PC-9 (cell line): Measurements from ENCODE around the gene CELF4. TPM values are rescaled to one million over a fixed set of nuclear protein-coding genes. Genes with fewer than 3 reads are reported as not detected.

Source experiments
- BruUV-seq: library from RNA; stranded (reverse); fragments of 400-500 nt; replicated peaks from 2 replicates; lab custom pipeline; 2021; lab: Mats Ljungman, UMichigan
- CTCF ChIA-PET: fragments of 300-600 bp; sonication (Branson Sonifier 250); formaldehyde crosslinking; loops from one replicate; lab custom pipeline; 2022; ENCODE audit warnings: antibody characterized with exemption; lab: Charles Lee
- POLR2A ChIA-PET: fragments of 300-600 bp; sonication (Branson Sonifier 250); formaldehyde crosslinking; loops from one replicate; lab custom pipeline; 2022; ENCODE audit warnings: antibody characterized with exemption; ENCODE audit not compliant: unreplicated experiment; lab: Charles Lee
- DNase-seq, 2 experiments: peaks; one replicate each; pipeline versions ENCODE4 v3.0.0 to v3.0.0-alpha.2; 2015 to 2022; ENCODE audit warnings: mixed read lengths in 1 of 2
- H2AFZ ChIP-seq: fragments of 200-600 bp; sonication (generic); 2 replicates; pipeline ENCODE4 v1.8.1; 2017; ENCODE audit warnings: antibody characterized with exemption
- H3F3A ChIP-seq: fragments of 200-600 bp; sonication (generic); 2 replicates; pipeline ENCODE4 v1.8.1; 2017; ENCODE audit warnings: antibody characterized with exemption, mild to moderate bottlenecking, low read depth; ENCODE audit not compliant: insufficient read depth
- H3K27ac ChIP-seq: fragments of 200-600 bp; sonication (generic); 2 replicates; pipeline ENCODE4 v1.6.1; 2016; ENCODE audit warnings: mixed run types
- H3K27me3 ChIP-seq: fragments of 200-600 bp; sonication (generic); 2 replicates; pipeline ENCODE4 v1.6.1; 2016; ENCODE audit warnings: low read depth, mixed run types; ENCODE audit not compliant: insufficient read depth
- H3K36me3 ChIP-seq: fragments of 200-600 bp; sonication (generic); 2 replicates; pipeline ENCODE4 v1.6.1; 2016; ENCODE audit warnings: low read depth, mixed run types
- H3K4me1 ChIP-seq: fragments of 200-600 bp; sonication (generic); replicated peaks from 2 replicates; pipeline ENCODE4 v1.6.1; 2016; ENCODE audit warnings: mixed run types; ENCODE audit not compliant: insufficient read depth
- H3K4me2 ChIP-seq: fragments of 200-600 bp; sonication (generic); 2 replicates; pipeline ENCODE4 v1.6.1; 2017; ENCODE audit warnings: mixed run types
- H3K4me3 ChIP-seq: fragments of 200-600 bp; sonication (generic); 2 replicates; pipeline ENCODE4 v1.6.1; 2016; ENCODE audit warnings: mixed run types
- H3K79me2 ChIP-seq: fragments of 200-600 bp; sonication (generic); 2 replicates; pipeline ENCODE4 v1.6.1; 2017; ENCODE audit warnings: low read depth, mixed run types
- H3K9me2 ChIP-seq: fragments of 200-600 bp; sonication (generic); 2 replicates; pipeline ENCODE4 v1.8.1; 2017; ENCODE audit warnings: mild to moderate bottlenecking; ENCODE audit not compliant: insufficient read depth
- H3K9me3 ChIP-seq: fragments of 200-600 bp; sonication (generic); 2 replicates; pipeline ENCODE4 v1.8.1; 2016; ENCODE audit warnings: low read depth; ENCODE audit not compliant: insufficient read depth
- H4K20me1 ChIP-seq: fragments of 200-600 bp; sonication (generic); 2 replicates; pipeline ENCODE4 v1.8.1; 2017; ENCODE audit not compliant: insufficient read depth
- EZH2 ChIP-seq: fragments of 200-600 bp; sonication (generic); IDR thresholded peaks from 2 replicates; pipeline ENCODE4 v1.8.0; 2017; ENCODE audit warnings: antibody characterized with exemption, low read depth
- intact Hi-C: fragments of 100-400 bp; cut with micrococcal nuclease; formaldehyde crosslinking; loops from one replicate; pipeline ENCODE4 v1.10.0; 2022; ENCODE audit not compliant: unreplicated experiment
- total RNA-seq: library from RNA; stranded (reverse); gene quantifications from 2 replicates; pipeline ENCODE4 v1.2.3, GENCODE V29; 2021
- TF ChIP-seq, protein P1 (sequence below): fragments of 200-600 bp; sonication (generic); conservative IDR thresholded peaks from 2 replicates; pipeline ENCODE4 v1.6.1; 2017; ENCODE audit warnings: mixed run types, antibody characterized with exemption, mild to moderate bottlenecking, moderate library complexity

CELF4 gene
- total RNA-seq, 1 experiment from 2014 or later, result 1.2 TPM

DNA sequence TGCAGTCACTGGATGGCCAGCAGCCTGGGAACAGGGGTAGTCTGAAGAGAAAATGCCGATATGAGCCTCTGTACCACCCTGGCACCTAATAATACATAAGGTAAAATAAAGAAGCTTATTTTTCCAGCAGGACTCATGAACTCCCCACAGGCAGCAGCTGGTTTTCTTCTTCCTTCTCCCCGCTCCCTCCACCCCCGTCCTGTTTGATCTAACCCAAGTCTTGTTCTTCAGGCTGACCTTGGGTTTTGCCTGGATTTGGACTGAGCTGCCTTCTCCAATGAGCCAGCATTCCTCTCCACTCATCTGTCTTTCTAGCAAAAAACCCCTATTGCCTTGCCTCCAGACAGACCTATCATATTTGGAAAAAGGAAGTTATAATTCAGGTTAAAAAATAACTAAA lies 111.8 kb downstream of the CELF4 start:
- Histone ChIP-seq H3K9me2 (no peaks in the 10 kb centered on the region), H3K4me1 (no peaks in the 10 kb centered on the region), H3K36me3 (no peaks in the 10 kb centered on the region), H3K79me2 (no peaks in the 10 kb centered on the region), H3K4me3 (no peak overlapping the region), H4K20me1 (no peaks in the 10 kb centered on the region), H3K27me3 (peaks cover 6% of the 10 kb centered on the region; the same call in 1 of the 2 replicates), H3K4me2 (no peak overlapping the region), H3F3A (no peaks in the 10 kb centered on the region), H2AFZ (no peak overlapping the region), H3K9me3 (no peaks in the 10 kb centered on the region), H3K27ac (no peak overlapping the region)
- no peak for DNase-seq
- CTCF ChIA-PET, result no interaction called here
- BruUV-seq, result no TSS peak
- POLR2A ChIA-PET, result no interaction called here
- TF ChIP-seq EZH2, result no peak
- TF ChIP-seq, protein P1, sequence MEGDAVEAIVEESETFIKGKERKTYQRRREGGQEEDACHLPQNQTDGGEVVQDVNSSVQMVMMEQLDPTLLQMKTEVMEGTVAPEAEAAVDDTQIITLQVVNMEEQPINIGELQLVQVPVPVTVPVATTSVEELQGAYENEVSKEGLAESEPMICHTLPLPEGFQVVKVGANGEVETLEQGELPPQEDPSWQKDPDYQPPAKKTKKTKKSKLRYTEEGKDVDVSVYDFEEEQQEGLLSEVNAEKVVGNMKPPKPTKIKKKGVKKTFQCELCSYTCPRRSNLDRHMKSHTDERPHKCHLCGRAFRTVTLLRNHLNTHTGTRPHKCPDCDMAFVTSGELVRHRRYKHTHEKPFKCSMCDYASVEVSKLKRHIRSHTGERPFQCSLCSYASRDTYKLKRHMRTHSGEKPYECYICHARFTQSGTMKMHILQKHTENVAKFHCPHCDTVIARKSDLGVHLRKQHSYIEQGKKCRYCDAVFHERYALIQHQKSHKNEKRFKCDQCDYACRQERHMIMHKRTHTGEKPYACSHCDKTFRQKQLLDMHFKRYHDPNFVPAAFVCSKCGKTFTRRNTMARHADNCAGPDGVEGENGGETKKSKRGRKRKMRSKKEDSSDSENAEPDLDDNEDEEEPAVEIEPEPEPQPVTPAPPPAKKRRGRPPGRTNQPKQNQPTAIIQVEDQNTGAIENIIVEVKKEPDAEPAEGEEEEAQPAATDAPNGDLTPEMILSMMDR, result no peak
- intact Hi-C loops, result no loop called here

DNA sequence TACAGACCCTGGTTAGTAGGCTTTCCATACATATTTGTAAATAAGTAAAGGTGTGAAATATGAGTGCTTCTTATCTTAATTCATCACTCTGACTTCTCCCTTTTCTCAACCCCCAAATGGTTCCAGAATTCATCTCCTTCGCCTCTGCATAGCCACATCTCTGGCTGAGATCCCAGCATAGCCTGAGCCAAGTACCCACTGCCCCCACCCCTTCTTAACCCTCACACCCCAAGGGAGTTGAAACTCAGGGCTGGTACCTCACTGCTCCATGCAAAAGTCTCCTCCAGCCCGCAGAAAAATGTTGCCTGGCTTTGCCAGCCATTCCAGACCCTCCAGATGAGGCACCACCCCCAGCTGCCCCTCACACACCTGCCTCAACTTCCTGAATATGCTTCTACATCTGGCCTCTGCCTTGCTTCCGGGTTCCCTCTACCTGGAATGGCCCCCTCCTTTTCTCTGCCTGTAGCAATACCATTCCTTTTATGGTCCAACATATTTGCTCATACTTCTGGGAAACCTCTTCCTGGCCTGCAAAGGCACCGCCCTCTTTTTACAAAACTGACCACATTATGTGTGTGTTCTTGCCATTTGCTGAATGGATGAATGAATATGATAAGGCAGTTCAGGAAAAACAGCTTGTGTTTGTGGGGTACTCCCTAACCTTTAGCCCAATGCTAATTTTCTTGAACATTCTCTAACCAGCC lies 112.8 kb downstream of the CELF4 start:
- no peak overlapping the region for H3K4me2 ChIP-seq
- CTCF ChIA-PET, result no interaction called here
- no peaks in the 10 kb centered on the region for H3K36me3 ChIP-seq
- H3K27ac ChIP-seq, result no peak overlapping the region
- BruUV-seq, result no TSS peak
- H3K4me3 ChIP-seq, result no peak overlapping the region
- TF ChIP-seq, protein P1, result no peak
- TF ChIP-seq EZH2, result no peak
- H3K79me2 ChIP-seq, result no peaks in the 10 kb centered on the region
- intact Hi-C loops, result no loop called here
- no peaks in the 10 kb centered on the region for H4K20me1 ChIP-seq
- no peaks in the 10 kb centered on the region for H3K9me2 ChIP-seq
- H3K27me3 ChIP-seq, result peaks cover 3% of the 10 kb centered on the region; the same call in 1 of the 2 replicates
- H3K9me3 ChIP-seq, result no peaks in the 10 kb centered on the region
- H3K4me1 ChIP-seq, result no peaks in the 10 kb centered on the region
- H2AFZ ChIP-seq, result no peak overlapping the region
- H3F3A ChIP-seq, result no peaks in the 10 kb centered on the region
- POLR2A ChIA-PET, result no interaction called here
- DNase-seq, result no peak

DNA sequence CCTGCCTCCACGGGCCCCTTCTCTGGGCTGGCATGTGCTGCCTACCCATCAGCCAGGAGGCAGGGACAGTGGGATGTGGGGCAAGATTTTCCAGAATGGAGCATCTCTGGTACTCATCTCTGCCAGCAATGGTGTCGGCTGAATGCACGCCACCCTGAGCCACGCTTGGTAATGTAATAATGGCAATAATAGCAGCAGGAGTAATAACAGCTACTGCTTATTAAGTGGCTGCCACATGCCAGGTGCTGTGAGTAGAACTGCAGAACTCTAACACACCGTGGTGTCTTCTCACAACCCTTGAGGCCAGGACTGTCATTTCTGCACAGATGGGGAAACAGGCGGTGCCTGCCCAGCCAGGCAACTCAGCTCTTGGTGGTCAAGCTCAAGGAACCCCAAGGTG lies 113.6 kb downstream of the CELF4 start:
- no peaks in the 10 kb centered on the region for H3K36me3 ChIP-seq
- no peak overlapping the region for H3K4me3 ChIP-seq
- no peaks in the 10 kb centered on the region for H3K4me1 ChIP-seq
- H3F3A ChIP-seq, result no peaks in the 10 kb centered on the region
- no peak for DNase-seq
- no peak overlapping the region for H2AFZ ChIP-seq
- no peaks in the 10 kb centered on the region for H3K9me3 ChIP-seq
- ChIA-PET CTCF (no interaction called here), POLR2A (no interaction called here)
- H3K79me2 ChIP-seq, result no peaks in the 10 kb centered on the region
- TF ChIP-seq EZH2, result no peak
- TF ChIP-seq, protein P1, result no peak
- H3K4me2 ChIP-seq, result no peak overlapping the region
- H4K20me1 ChIP-seq, result no peaks in the 10 kb centered on the region
- intact Hi-C loops, result no loop called here
- H3K27me3 ChIP-seq, result peaks cover 4% of the 10 kb centered on the region; the same call in 1 of the 2 replicates
- H3K9me2 ChIP-seq, result no peaks in the 10 kb centered on the region
- H3K27ac ChIP-seq, result no peak overlapping the region
- BruUV-seq, result no TSS peak
